Heart left ventricle (tissue), 13 donors: ENCODE results near the gene IRF5.

Source experiments
- CTCF ChIP-seq, 12 donors: fragments of 200-600 bp; sonication (generic) in 4 of 12; IDR thresholded peaks; one replicate each; pipeline versions ENCODE4 v1.5.0 to v1.8.0; 2018 to 2022; ENCODE audit warnings: antibody characterized with exemption in 12 of 12, mild to moderate bottlenecking in 5 of 12
- POLR2A ChIP-seq, 2 donors: fragments of 450-650 bp; IDR thresholded peaks; one replicate each; pipeline ENCODE4 v1.6.1; 2017; ENCODE audit warnings: antibody characterized with exemption in 2 of 2, mild to moderate bottlenecking in 2 of 2, moderate library complexity in 2 of 2
- donor health status: ischemic (EF 13 %, LVEDD 7.1; RV severe dilation, severe dysfunction).
- donor health status: DM: no; HTN: yes; CAD: no.
- donor health status: DM: no; HTN: no; CAD: no.
- donor health status: ischemic (EF 25% LVEDD 6.9; RV normal size, moderate dysfunction).
- donor health status: ischemic (EF 25% LVEDD 5.7; RV mildly dilated, moderate dysfunction).
- donor health status: ischemic (EF 35%, LVEDD 5.7; RV mildly dilated, moderate dysfunction).
- donor health status: nonischemic (EF 11% LVEDD 7.7; RV severe dilation, severe dysfunction).
- donor health status: DM: yes; HTN: yes; CAD: no.
- donor health status: PGD.
- donor health status: ischemic (EF 29% LVEDD 5.4; RV normal size, mild dysfunction).
- donor health status: nonischemic (EF 23%, LVEDD 6.1; RV moderate dilation, normal function).

- TF ChIP-seq POLR2A (IDR thresholded peaks at IDR 0.05) (no peak), CTCF (IDR thresholded peaks at IDR 0.05) (no peak)
Measured at GRCh38 chr7:128891942-128892269, 45.8 kb upstream of the IRF5 start.
